GM23248 (cell line): ENCODE results near the gene CDX1. TPM values are rescaled to one million over a fixed set of nuclear protein-coding genes. Genes with fewer than 3 reads are reported as not detected.

Experiments
- DNase-seq: peaks from one replicate; pipeline ENCODE4 v3.0.0-alpha.2; 2015
- H2AFZ ChIP-seq: fragments of 200-600 bp; sonication (generic); 2 replicates; pipeline ENCODE4 v1.6.1; 2016; ENCODE audit warnings: antibody characterized with exemption
- H3F3A ChIP-seq: fragments of 200-600 bp; sonication (generic); 2 replicates; pipeline ENCODE4 v1.6.1; 2016; ENCODE audit warnings: mild to moderate bottlenecking, antibody characterized with exemption, mixed run types; ENCODE audit not compliant: insufficient read depth
- H3K27ac ChIP-seq: fragments of 200-600 bp; sonication (generic); 2 replicates; pipeline ENCODE4 v1.5.1; 2016; ENCODE audit warnings: mild to moderate bottlenecking
- H3K27me3 ChIP-seq: fragments of 200-600 bp; sonication (generic); replicated peaks from 2 replicates; pipeline ENCODE4 v1.6.1; 2016; ENCODE audit warnings: mild to moderate bottlenecking; ENCODE audit not compliant: insufficient read depth
- H3K36me3 ChIP-seq: fragments of 200-600 bp; sonication (generic); 2 replicates; pipeline ENCODE4 v1.6.1; 2016; ENCODE audit warnings: low read depth, mild to moderate bottlenecking
- H3K4me1 ChIP-seq: fragments of 200-600 bp; sonication (generic); 2 replicates; pipeline ENCODE4 v1.6.1; 2016; ENCODE audit warnings: mild to moderate bottlenecking; ENCODE audit not compliant: insufficient read depth
- H3K4me2 ChIP-seq: fragments of 200-600 bp; sonication (generic); one replicate; pipeline ENCODE4 v1.6.1; 2016; ENCODE audit warnings: mild to moderate bottlenecking; ENCODE audit not compliant: unreplicated experiment
- H3K4me3 ChIP-seq: fragments of 200-600 bp; sonication (generic); 2 replicates; pipeline ENCODE4 v1.5.1; 2016; ENCODE audit warnings: mild to moderate bottlenecking
- H3K79me2 ChIP-seq: fragments of 200-600 bp; sonication (generic); 2 replicates; pipeline ENCODE4 v1.6.1; 2016; ENCODE audit warnings: mild to moderate bottlenecking; ENCODE audit not compliant: insufficient read depth
- H3K9ac ChIP-seq: fragments of 200-600 bp; sonication (generic); 2 replicates; pipeline ENCODE4 v1.6.1; 2016; ENCODE audit warnings: mild to moderate bottlenecking
- H3K9me2 ChIP-seq: fragments of 200-600 bp; sonication (generic); 2 replicates; pipeline ENCODE4 v1.6.1; 2016; ENCODE audit warnings: mixed run types, mild to moderate bottlenecking, moderate library complexity; ENCODE audit not compliant: insufficient read depth
- H3K9me3 ChIP-seq: fragments of 200-600 bp; sonication (generic); one replicate; pipeline ENCODE4 v1.6.1; 2017; ENCODE audit warnings: low read depth
- H4K20me1 ChIP-seq: fragments of 200-600 bp; sonication (generic); 2 replicates; pipeline ENCODE4 v1.6.0; 2016; ENCODE audit not compliant: insufficient read depth
- EZH2 ChIP-seq: fragments of 200-600 bp; sonication (generic); IDR thresholded peaks from 2 replicates; pipeline ENCODE4 v1.6.1; 2018; ENCODE audit warnings: antibody characterized with exemption, mild to moderate bottlenecking; ENCODE audit not compliant: insufficient read depth, poor library complexity, severe bottlenecking
- EZH2phosphoT487 ChIP-seq: fragments of 200-600 bp; sonication (generic); IDR thresholded peaks from 2 replicates; pipeline ENCODE4 v1.6.1; 2018; ENCODE audit warnings: antibody characterized with exemption, moderate library complexity, mild to moderate bottlenecking, low read depth; ENCODE audit not compliant: insufficient read depth
- WGBS, 2 experiments: methylation state at CpG; one replicate each; pipeline ENCODE4 v1.1.6; 2015 to 2017; ENCODE audit warnings: low lambda C conversion rate in 2 of 2, low coverage in 1 of 2; ENCODE audit errors: missing lambda C conversion rate in 2 of 2; 5-methylcytosine and 5-hydroxymethylcytosine counted together
- in situ Hi-C: fragments of 300-500 bp; cut with MboI; formaldehyde crosslinking; loops from 2 replicates; pipeline ENCODE4 v1.15.0; 2020
- polyA plus RNA-seq: library from polyadenylated mRNA; unstranded; fragments of >200 nt; fragmentation: Nextera tagmentation; extraction: Ambion mirVana; gene quantifications from 2 replicates; pipeline ENCODE4 v1.2.1, GENCODE V29; 2016
- total RNA-seq: library from RNA; depleted of rRNA; stranded (reverse); fragments of >200 nt; shearing (Covaris generic); gene quantifications from 2 replicates; pipeline ENCODE4 v1.2.3, GENCODE V29; 2014

CDX1 gene
- total and polyA plus RNA-seq, 2 experiments from 2014 or later: not detected

GRCh38 chr5:150184990-150185912, 18.7 kb downstream of the CDX1 start:
- Histone ChIP-seq H3K9me3 (no peaks in the 10 kb centered on the region), H4K20me1 (no peaks in the 10 kb centered on the region), H3K79me2 (no peaks in the 10 kb centered on the region), H3K27me3 (peaks cover 21% of the 10 kb centered on the region), H3K9ac (no peak overlapping the region), H3K4me3 (no peak overlapping the region), H3K9me2 (no peaks in the 10 kb centered on the region), H3K4me2 (no peak overlapping the region), H3K4me1 (no peaks in the 10 kb centered on the region), H3K27ac (no peak overlapping the region), H3K36me3 (no peaks in the 10 kb centered on the region), H3F3A (no peaks in the 10 kb centered on the region), H2AFZ (no peak overlapping the region)
- in situ Hi-C loops: no loop called here
- DNase-seq: no peak
- 80 to 86% methylated on average over 12 of the region's 12 CpGs for WGBS, 2 experiments
- TF ChIP-seq EZH2phosphoT487: no peak
- no peak for TF ChIP-seq EZH2

GRCh38 chr5:150186137-150186536, 19.6 kb downstream of the CDX1 start:
- Histone ChIP-seq H3K79me2 (no peaks in the 10 kb centered on the region), H3K9me3 (no peaks in the 10 kb centered on the region), H2AFZ (no peak overlapping the region), H3K27ac (no peak overlapping the region), H3K27me3 (peaks cover 30% of the 10 kb centered on the region), H3K9ac (no peak overlapping the region), H3K9me2 (no peaks in the 10 kb centered on the region), H3K4me2 (no peak overlapping the region), H3F3A (no peaks in the 10 kb centered on the region), H3K4me3 (no peak overlapping the region), H3K36me3 (no peaks in the 10 kb centered on the region), H4K20me1 (no peaks in the 10 kb centered on the region), H3K4me1 (no peaks in the 10 kb centered on the region)
- in situ Hi-C loops: no loop called here
- WGBS, 2 experiments: 85 to 87% methylated on average over 8 of the region's 8 CpGs
- TF ChIP-seq EZH2: no peak
- no peak for TF ChIP-seq EZH2phosphoT487
- DNase-seq: no peak

GRCh38 chr5:150186897-150187296, 20.3 kb downstream of the CDX1 start:
- Histone ChIP-seq H2AFZ (no peak overlapping the region), H3K79me2 (no peaks in the 10 kb centered on the region), H3K27me3 (peaks cover 35% of the 10 kb centered on the region), H3K9ac (no peak overlapping the region), H3K36me3 (no peaks in the 10 kb centered on the region), H3K9me3 (no peaks in the 10 kb centered on the region), H3K4me2 (no peak overlapping the region), H4K20me1 (no peaks in the 10 kb centered on the region), H3K4me1 (no peaks in the 10 kb centered on the region), H3K4me3 (no peak overlapping the region), H3K9me2 (no peaks in the 10 kb centered on the region), H3K27ac (no peak overlapping the region), H3F3A (no peaks in the 10 kb centered on the region)
- DNase-seq: no peak
- in situ Hi-C loops: no loop called here
- TF ChIP-seq EZH2phosphoT487 (no peak), EZH2 (no peak)
- WGBS, 2 experiments: 16 to 21% methylated on average over 4 of the region's 4 CpGs

GRCh38 chr5:150188146-150188842, 21.7 kb downstream of the CDX1 start:
- Histone ChIP-seq H3K27ac (no peak overlapping the region), H3K36me3 (no peaks in the 10 kb centered on the region), H3K4me1 (no peaks in the 10 kb centered on the region), H3K9me3 (no peaks in the 10 kb centered on the region), H3K9ac (no peak overlapping the region), H4K20me1 (no peaks in the 10 kb centered on the region), H3K79me2 (no peaks in the 10 kb centered on the region), H3K4me2 (no peak overlapping the region), H2AFZ (no peak overlapping the region), H3K9me2 (no peaks in the 10 kb centered on the region), H3F3A (no peaks in the 10 kb centered on the region), H3K4me3 (no peak overlapping the region), H3K27me3 (peaks cover 39% of the 10 kb centered on the region)
- in situ Hi-C loops: no loop called here
- no peak for DNase-seq
- WGBS, 2 experiments: 29 to 45% methylated on average over 3 of the region's 3 CpGs
- no peak for TF ChIP-seq EZH2phosphoT487
- TF ChIP-seq EZH2: no peak
